HAP-1 (cell line): ENCODE data around the gene BLTP3B.

ENCODE experiments used
- DNase-seq, 2 experiments: peaks; one replicate each; pipeline ENCODE4 v3.0.0-alpha.2; 2016 to 2020; ENCODE audit warnings: low spot score in 2 of 2
- H3K27me3 ChIP-seq: fragments of 250-450 bp; sonication (Bioruptor Pico); 2 replicates; pipeline ENCODE4 v1.5.1; 2020; ENCODE audit warnings: low read depth, mild to moderate bottlenecking, moderate library complexity
- H3K36me3 ChIP-seq: fragments of 250-450 bp; sonication (Bioruptor Pico); replicated peaks from 2 replicates; pipeline ENCODE4 v1.5.1; 2020; ENCODE audit warnings: mild to moderate bottlenecking
- H3K4me1 ChIP-seq: fragments of 250-450 bp; sonication (Bioruptor Pico); 2 replicates; pipeline ENCODE4 v1.5.1; 2020; ENCODE audit warnings: mild to moderate bottlenecking
- H3K4me3 ChIP-seq: fragments of 250-450 bp; sonication (Bioruptor Pico); 2 replicates; pipeline ENCODE4 v1.5.1; 2020; ENCODE audit warnings: mild to moderate bottlenecking, moderate library complexity
- H3K9me3 ChIP-seq: fragments of 250-450 bp; sonication (Bioruptor Pico); 2 replicates; pipeline ENCODE4 v1.5.1; 2020; ENCODE audit warnings: mild to moderate bottlenecking, moderate library complexity
- in situ Hi-C: fragments of 300-500 bp; cut with MboI; formaldehyde crosslinking; loops from 3 replicates; pipeline ENCODE4 v1.14.3; 2020; ENCODE audit warnings: low sequenced_read_pairs, inconsistent platforms, mixed read lengths

Gene BLTP3B

DNA sequence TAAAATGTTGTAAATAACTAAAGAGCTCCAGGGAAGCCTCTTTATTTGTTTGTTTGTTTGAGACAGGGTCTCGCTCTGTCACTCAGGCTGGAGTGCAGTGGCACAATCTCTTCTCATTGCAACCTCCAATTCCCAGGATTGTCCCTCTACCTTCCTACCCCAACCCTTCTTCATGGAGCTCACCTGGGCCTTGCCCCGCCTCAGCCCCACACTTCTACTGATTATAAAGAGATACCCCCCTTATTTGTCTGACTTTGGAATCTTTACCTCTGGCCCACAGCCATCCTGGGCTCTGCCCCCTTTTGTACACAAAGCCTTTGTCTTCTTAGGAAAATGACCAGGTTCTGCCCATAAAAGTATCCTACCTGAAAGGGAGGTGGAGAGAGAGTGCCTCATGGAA, 9.1 kb upstream of the BLTP3B start:
- no peak overlapping the region for H3K4me3 ChIP-seq
- DNase-seq = no peak
- peaks cover 6% of the 10 kb centered on the region for H3K4me1 ChIP-seq
- in situ Hi-C loops = no loop called here
- H3K9me3 ChIP-seq = no peaks in the 10 kb centered on the region
- no peaks in the 10 kb centered on the region for H3K27me3 ChIP-seq
- H3K36me3 ChIP-seq = no peaks in the 10 kb centered on the region

DNA sequence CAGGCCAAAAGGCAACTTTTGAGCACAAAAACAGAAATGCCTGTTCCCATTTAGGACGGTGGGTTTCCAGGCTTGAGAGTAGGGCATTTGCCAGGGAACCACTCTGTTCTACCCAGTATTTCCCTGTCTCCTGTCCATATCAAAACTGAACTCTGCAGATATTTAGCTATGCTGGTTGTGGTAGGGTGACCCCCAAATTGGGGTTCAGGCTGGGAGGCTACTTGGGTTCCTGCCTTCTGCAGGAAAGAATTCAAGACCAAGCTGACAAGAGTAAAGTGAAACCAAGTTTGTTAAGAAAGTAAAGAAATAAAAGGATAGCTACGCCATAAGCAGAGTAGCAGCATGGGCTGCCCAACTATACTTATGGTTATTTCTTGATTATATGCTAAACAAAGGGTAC, 3.6 kb upstream of the BLTP3B start:
- DNase-seq = no peak
- Histone ChIP-seq H3K9me3 (no peaks in the 10 kb centered on the region), H3K36me3 (no peaks in the 10 kb centered on the region), H3K4me3 (no peak overlapping the region), H3K27me3 (no peaks in the 10 kb centered on the region), H3K4me1 (peaks cover 20% of the 10 kb centered on the region)
- in situ Hi-C loops = no loop called here

DNA sequence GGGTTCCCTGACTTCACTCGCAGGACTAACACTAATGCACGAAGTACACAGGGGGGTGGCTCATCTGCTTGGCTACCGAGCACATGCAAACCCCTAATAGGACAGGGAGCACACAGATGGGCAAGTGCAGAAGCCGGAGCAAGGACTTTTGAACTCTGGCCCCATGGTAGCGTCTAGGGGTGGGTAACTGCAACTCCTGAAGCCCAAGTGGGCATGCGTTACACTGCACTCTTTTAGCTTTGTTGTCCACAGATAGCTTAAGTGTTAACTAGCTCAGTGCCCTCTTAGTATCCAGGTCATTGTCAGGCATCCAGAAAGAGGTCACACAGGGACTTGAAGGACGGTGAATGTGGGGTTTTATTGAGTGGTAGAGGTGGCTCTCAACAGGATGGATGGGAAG, 3.0 kb upstream of the BLTP3B start:
- Histone ChIP-seq H3K4me3 (no peak overlapping the region), H3K9me3 (no peaks in the 10 kb centered on the region), H3K36me3 (no peaks in the 10 kb centered on the region), H3K27me3 (no peaks in the 10 kb centered on the region), H3K4me1 (peaks cover 26% of the 10 kb centered on the region)
- in situ Hi-C loops = no loop called here
- no peak for DNase-seq

DNA sequence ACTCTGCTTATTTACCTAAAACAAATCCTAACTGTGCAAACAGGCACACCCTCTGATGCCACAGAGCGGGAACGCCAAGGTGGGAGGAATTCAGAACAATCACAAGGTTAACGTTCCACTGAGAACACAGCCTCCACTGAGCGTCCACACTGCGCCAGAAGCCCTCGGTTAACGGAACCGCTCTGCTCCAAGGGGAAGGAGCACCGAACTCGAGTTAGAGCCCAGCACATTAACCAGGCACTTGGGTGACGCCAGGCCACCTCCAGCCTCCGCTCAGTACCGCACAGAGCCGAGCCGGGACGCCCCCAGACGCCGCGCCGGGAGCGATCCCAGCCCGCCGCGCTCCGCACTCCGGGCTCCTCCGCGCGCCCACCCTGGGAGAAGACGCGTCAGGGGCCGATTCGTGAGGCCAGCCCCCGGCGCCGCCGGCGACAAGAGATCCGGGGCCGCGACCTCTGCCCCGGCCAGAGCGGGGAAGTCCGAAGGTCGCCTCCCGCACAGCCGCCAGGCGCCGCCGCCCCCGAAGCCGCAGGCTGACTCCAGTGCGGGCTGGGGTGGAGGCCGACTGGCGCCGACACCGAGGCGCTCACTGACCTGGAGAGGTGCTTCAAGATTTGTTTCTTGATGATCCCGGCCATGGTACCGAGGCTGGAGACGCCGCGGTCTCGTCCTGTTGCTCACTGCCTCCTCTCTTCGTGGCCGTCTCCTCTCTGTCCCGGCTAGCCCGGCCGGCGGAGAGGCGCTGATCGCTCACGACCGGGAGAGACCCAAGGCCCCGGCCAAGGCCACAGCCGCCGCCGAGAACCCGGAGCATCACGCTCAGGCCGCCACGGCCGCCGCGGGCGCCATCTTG, 450 bp downstream of the BLTP3B start:
- Histone ChIP-seq H3K9me3 (no peaks in the 10 kb centered on the region), H3K4me1 (peaks cover 45% of the 10 kb centered on the region), H3K36me3 (no peaks in the 10 kb centered on the region), H3K4me3 (peak overlapping the region; percentile 97), H3K27me3 (no peaks in the 10 kb centered on the region)
- DNase-seq = peak in 1 of 2 experiments; percentile 48
- in situ Hi-C loops = no loop called here

DNA sequence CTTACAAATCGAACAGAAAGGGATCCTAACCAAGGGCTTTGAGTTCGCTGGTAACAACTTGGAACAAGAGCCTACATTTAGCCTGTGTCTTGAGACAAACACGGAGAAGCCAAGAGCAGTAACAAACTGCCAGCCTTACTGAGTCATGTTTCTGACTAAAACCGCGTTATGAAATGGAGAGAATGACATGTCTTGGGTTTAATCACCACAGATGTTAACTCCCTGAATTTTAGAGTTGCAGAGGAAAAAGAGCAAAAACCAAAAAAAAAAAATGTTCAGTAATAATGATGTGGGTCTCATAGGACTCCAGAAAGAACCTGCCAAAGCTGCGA, 1.0 kb downstream of the BLTP3B start:
- DNase-seq = peak in 1 of 2 experiments; percentile 27
- H3K36me3 ChIP-seq = no peaks in the 10 kb centered on the region
- peak overlapping the region; percentile 97 for H3K4me3 ChIP-seq
- H3K27me3 ChIP-seq = no peaks in the 10 kb centered on the region
- no peaks in the 10 kb centered on the region for H3K9me3 ChIP-seq
- peaks cover 39% of the 10 kb centered on the region for H3K4me1 ChIP-seq
- in situ Hi-C loops = no loop called here

DNA sequence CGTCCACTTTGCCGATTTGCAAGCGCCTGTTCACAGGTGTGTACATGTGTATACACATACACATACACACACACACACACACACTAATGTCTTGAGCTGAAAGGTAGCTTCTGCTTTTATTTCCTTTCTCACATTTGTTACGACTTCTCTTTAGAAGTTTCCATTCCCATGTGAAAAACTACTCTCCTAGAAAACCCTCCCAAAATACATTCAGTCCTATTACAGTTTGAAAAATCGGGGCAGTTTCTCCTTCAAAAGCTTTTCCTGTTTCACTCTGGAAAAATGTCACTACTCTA, 3.9 kb downstream of the BLTP3B start:
- peaks cover 32% of the 10 kb centered on the region for H3K4me1 ChIP-seq
- H3K4me3 ChIP-seq = no peak overlapping the region
- H3K36me3 ChIP-seq = no peaks in the 10 kb centered on the region
- H3K27me3 ChIP-seq = no peaks in the 10 kb centered on the region
- H3K9me3 ChIP-seq = no peaks in the 10 kb centered on the region
- in situ Hi-C loops = no loop called here
- no peak for DNase-seq

DNA sequence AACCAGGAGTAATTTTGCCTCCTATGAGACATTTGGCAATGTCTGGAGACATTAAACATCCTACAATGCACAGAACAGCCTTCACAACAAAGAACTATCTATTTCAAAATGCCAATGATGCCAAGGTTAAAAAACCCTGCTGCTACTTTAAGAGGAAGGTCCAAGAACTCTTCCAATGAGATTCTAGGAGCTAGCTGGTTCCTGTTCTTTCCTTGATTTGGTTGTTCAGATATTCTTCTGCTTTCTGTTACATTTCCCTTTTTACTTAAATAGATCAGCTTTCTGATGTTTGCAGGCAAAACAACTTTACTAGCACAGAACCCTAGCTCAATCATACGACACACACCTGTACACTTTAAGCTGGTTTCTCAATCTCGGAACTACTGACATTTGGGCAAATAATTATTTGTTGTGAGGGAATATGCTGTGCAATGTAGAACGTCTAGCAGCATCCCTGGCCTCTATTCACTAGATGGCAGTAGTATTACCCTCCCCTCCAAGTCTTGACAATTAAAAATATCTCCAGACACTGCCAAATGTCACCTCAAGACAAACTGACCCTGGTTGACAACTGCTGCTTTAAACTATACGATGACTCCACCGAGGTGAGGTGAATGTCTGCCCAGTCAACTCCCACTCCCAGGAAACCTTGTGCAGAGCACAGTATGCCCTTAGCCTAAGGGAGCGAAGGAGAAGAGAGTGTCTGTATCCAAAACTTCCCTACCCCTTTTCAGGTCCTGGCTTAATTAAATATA, 4.4 kb downstream of the BLTP3B start:
- DNase-seq = peak in 1 of 2 experiments; percentile 55
- in situ Hi-C loops = no loop called here
- Histone ChIP-seq H3K9me3 (no peaks in the 10 kb centered on the region), H3K4me3 (no peak overlapping the region), H3K4me1 (peaks cover 29% of the 10 kb centered on the region), H3K27me3 (no peaks in the 10 kb centered on the region), H3K36me3 (no peaks in the 10 kb centered on the region)

DNA sequence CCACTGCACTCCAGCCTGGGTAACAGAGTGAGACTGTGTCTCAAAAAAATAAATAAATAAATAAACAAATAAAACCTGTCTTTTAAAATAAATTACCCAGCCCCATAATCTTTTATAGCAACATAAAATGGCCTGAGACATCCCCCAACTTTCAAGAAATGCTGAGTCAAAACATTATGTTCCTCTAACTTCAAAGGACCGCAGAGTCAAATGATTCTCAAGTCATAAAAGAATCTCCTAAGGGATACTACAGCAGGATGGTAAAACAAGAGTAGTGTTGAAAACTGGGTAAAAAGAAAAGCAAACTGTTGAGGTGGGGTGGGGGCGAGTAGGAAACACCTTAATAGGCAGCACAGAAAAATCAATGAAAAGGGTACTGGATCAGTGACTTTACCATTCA, 9.5 kb downstream of the BLTP3B start:
- no peaks in the 10 kb centered on the region for H3K27me3 ChIP-seq
- in situ Hi-C loops = no loop called here
- DNase-seq = no peak
- peaks cover 9% of the 10 kb centered on the region for H3K4me1 ChIP-seq
- H3K36me3 ChIP-seq = no peaks in the 10 kb centered on the region
- H3K9me3 ChIP-seq = no peaks in the 10 kb centered on the region
- H3K4me3 ChIP-seq = no peak overlapping the region

DNA sequence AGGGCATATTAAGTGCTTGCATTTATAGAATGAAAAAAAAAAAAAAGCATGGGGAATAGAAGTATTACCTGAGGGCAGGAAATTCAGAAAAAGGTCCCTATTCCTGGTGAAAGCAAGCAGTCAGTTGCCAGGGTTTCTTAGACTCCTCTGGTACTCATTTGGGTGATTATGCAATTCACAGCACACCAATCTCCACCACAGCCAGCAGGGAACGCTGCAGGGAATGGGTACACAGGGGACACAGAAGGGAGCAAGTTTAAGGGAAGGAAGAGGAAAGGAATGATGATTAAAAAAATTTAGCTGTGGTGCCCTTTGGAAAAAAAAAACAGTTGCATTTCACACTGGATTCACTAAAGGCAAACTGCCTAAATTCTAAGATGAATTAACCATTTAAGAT, 14.2 kb downstream of the BLTP3B start:
- peak in 1 of 2 experiments; percentile 53 for DNase-seq
- Histone ChIP-seq H3K36me3 (no peaks in the 10 kb centered on the region), H3K4me3 (no peak overlapping the region), H3K4me1 (peaks cover 5% of the 10 kb centered on the region; the same call in 1 of the 2 replicates), H3K27me3 (no peaks in the 10 kb centered on the region), H3K9me3 (no peaks in the 10 kb centered on the region)
- in situ Hi-C loops = no loop called here

DNA sequence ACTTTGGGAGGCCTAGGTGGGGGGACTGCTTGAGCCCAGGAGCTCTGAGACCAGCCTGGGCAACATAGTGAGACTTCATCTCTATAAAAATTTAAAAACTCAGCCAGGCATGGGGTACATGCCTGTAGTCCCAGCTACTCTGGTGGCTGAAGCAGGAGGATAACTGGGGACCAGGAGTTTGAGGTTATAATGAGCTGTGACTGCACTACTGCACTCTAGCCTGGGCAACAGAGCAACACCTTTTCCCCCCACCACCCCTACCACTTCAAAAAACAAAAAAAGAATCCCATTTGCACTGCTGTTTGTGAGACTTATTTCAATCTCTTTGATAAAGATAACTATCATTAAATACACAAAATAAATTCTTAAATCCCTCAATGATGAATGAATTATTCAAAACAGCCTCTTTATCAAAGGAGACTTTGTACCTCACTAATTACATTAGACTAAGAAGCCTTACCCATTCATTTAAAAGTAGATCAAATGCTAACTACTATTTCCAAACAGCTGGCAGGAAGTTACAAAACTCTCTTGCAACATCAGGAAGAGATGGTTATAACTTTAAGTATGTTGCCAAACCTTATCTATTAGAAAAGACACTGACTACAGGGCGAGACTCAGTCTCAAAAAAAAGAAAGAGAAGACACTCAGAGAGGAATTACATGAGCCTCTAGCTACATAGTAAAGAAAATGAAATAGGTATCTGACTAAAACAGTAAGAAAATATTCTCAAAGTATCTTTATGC, 14.7 kb downstream of the BLTP3B start:
- Histone ChIP-seq H3K36me3 (no peaks in the 10 kb centered on the region), H3K9me3 (no peaks in the 10 kb centered on the region), H3K27me3 (no peaks in the 10 kb centered on the region), H3K4me3 (no peak overlapping the region), H3K4me1 (peaks cover 5% of the 10 kb centered on the region; the same call in 1 of the 2 replicates)
- no peak for DNase-seq
- in situ Hi-C loops = no loop called here

DNA sequence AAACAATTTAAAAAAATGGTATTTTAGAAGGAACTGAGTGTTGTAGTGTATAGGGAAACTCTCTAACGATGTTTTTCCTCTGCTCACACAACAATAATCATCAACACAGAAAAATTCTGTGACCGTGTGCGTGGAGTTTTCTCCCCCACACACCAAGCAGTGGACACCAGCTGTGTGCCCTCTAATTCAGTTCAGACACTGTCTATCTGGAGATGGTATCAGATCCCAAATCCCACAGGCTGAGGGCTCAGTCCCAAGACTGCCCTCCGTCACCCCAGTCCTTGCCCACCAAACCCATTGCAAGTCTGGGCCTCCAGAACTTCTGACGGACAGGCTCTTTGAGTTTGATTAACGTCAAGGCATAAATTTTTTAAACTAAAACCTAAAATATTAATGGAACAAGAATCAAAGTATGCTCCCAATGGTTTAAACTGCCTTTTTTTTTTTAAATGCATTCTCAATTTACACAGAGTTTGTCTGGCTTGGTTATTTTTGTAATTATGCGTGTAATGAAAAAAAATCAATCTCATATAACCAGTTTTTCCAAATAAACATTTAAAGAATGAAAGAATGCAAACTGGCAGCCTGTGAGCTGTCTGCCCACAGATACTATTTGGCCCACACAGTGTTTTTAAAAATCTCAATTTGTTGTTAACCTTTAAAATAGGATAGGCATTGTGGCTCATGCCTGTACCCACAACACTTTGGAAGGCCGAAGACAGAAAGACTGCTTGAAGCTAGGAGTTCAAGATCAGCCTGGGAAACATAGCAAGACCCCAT, 19.2 kb downstream of the BLTP3B start:
- H3K9me3 ChIP-seq = 0 out of 2 replicates have a peak, but pooled peaks cover 3% of the 10 kb centered on the region
- H3K4me3 ChIP-seq = no peak overlapping the region
- H3K4me1 ChIP-seq = peaks cover 5% of the 10 kb centered on the region; the same call in 1 of the 2 replicates
- H3K27me3 ChIP-seq = no peaks in the 10 kb centered on the region
- in situ Hi-C loops = no loop called here
- DNase-seq = no peak
- no peaks in the 10 kb centered on the region for H3K36me3 ChIP-seq

DNA sequence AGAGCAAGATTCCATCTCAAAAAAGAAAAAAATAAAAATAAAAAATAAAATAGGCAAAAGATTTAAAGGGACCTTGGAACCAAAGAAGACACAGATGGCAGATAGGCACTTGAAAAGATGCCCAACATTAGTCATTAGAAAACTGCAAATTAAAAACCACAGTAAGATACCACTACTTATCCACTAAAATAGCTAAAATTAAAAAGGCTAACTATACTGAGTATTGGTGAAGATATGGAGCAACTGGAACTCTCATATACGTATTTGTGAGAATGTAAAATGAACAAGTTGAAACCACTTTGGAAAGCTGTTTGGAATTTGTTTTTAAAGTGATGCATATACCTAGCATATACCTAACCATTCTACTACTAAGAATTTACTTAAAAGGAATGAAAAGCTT, 22.3 kb downstream of the BLTP3B start:
- Histone ChIP-seq H3K9me3 (0 out of 2 replicates have a peak, but pooled peaks cover 3% of the 10 kb centered on the region), H3K4me1 (no peaks in the 10 kb centered on the region), H3K4me3 (no peak overlapping the region), H3K27me3 (no peaks in the 10 kb centered on the region), H3K36me3 (no peaks in the 10 kb centered on the region)
- no peak for DNase-seq
- in situ Hi-C loops = no loop called here

DNA sequence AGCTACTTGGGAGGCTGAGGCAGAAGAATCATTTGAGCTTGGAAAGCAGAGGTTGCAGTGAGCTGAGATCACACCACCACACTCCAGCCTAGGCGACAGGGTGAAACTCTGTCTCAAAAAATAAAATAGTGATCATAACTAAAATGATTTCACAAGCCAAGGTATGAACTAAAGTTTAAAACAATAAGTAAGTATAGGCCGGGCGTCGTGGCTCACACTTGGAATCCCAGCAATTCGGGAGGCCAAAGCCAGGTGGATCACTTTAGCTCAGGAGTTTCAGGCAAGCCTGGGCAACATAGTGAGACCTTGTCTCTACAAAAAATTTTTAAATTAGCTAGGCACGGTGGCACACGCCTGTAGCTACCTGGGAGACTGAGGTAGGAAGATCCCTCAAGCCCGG, 27.4 kb downstream of the BLTP3B start:
- Histone ChIP-seq H3K4me1 (peaks cover 6% of the 10 kb centered on the region), H3K36me3 (no peaks in the 10 kb centered on the region), H3K4me3 (no peak overlapping the region), H3K27me3 (no peaks in the 10 kb centered on the region), H3K9me3 (no peaks in the 10 kb centered on the region)
- no peak for DNase-seq
- in situ Hi-C loops = no loop called here
